NCI-H2196 (cell line): ENCODE data around the gene DNAJC15.
"Not testable (repeated sequence)": the region's sequence is repeated elsewhere in the genome, so short reads cannot be mapped to it uniquely, and the experiment has no call there.

ENCODE experiments used
- DNase-seq: peaks from one replicate; lab custom pipeline; 2025; ENCODE audit not compliant: unreplicated experiment; lab: John Stamatoyannopoulos, UW

The DNAJC15 gene

DNA sequence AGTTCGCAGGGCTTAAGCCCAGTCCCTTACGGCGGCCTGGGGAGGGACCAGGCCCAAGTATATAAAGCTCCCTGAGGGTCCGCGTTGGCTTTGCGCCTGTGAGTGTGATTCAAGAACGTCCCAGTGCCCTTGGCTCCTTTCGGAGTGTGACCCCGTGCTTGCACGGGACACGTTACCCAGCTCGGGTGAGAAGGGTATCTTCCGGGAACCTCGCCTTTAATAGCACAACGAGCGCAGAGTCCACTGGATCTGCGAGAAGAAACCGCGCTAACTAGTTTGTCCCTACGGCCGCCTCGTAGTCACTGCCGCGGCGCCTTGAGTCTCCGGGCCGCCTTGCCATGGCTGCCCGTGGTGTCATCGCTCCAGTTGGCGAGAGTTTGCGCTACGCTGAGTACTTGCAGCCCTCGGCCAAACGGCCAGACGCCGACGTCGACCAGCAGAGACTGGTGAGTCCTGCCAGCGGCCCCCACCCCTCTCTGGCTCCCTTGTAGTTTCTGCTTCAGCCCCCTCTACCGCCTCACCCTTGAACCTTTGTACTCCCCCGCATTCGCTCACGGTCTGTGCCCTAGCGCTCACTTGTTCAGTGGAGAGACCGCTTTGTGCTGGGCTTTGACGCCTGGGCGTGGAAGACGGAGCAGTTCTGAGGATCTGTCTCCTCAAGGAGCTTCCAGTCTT lies at the start of gene DNAJC15:
TSS of gene DNAJC15 (plus strand) at position 298 of the 675 bp plus-strand sequence. CDS start at position 339, 41 bp downstream.
- DNase-seq = no peak

DNA sequence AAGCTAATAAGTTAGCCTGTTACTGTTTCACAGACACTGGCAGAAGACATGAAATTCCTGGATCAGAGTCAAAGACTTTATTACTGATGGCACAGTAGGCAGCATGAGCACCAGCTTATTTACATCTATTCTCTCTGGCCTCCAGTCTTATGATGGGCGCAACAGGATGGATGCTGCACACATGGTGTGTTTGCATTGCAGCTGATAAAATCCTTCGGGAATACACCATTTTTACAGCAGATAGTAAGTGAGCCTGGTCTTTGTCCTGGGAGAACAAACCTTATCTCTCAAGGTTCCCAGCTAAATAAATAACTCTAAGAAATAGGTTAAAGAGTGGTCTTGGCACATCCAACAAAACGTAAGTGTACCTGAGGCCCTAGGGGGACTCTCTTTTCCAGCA lies 47.3 kb upstream of the DNAJC15 start:
- DNase-seq = no peak

DNA sequence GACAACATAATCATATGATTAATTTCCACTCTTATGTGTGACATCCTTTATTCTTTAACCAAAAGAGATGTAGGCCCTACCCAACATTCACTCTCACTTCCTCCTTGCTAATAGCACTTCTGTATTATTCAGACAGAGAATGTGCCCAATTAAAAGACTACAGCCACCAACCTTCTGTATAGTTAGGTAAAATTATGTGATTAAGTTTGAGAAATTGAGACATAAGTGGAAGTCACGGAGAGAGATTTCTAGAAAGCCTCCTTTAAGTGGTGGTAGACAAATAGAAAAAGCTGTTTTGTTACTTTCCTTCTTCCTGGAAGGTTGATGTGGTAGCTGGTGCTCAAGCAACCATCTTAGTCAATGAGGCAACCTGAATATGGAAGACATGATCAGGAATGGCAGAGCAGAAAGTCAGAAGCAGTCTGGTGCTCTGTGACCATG lies 46.1 kb upstream of the DNAJC15 start:
- DNase-seq = no peak

DNA sequence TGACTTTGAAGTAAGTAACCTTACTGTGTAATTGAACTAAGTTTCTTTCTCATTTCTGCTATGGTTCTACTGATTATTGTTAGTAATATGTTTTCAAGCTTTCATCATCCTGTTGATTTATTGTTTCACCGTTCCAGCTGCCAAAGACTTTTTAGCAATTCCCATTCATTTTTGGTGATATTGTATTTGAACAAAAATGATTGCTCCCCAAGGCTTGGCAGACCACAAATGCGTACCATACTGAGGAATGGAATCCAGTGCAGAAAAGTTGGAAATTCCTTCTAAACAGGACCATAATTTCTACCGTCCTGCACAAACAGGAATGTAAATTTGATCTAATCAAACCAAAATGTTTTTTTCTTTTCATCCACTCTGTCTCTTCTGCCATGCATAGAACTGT lies 42.1 kb upstream of the DNAJC15 start:
- no peak for DNase-seq

DNA sequence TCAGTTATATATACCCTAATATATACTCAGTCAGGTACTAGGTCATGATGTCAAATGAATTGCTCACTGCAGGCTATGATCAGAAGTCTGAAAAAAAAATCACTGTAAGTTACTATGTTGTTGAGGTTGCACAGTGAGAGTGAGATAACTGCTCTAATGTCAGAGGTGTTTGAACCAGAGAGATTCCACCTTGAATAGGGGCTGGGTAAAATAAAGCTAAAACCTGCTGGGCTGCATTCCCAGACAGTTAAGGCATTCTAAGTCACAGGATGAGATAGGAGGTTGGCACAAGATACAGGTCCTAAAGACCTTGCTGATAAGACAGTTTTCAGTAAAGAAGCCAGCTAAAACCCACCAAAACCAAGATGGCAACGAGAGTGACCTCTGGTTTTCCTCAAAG lies 41.5 kb upstream of the DNAJC15 start:
- no peak for DNase-seq

DNA sequence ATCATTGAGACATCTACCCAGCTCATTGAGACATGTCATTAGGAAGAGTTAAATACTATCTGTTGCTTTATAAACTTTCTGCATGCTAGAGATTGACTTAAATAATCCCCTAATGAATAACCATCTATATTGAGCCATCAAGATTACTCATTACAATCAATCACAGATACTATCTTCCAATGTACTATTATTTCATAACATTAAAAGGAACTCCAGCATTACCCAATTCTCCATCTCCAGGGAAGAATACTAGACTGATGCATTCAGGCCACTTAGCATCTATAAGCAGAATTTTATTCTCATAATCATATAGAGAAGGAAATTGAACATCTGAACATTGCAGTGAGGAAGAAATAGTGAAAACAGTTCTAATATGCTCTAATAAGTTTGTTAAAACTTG lies 39.4 kb upstream of the DNAJC15 start:
- DNase-seq = no peak

DNA sequence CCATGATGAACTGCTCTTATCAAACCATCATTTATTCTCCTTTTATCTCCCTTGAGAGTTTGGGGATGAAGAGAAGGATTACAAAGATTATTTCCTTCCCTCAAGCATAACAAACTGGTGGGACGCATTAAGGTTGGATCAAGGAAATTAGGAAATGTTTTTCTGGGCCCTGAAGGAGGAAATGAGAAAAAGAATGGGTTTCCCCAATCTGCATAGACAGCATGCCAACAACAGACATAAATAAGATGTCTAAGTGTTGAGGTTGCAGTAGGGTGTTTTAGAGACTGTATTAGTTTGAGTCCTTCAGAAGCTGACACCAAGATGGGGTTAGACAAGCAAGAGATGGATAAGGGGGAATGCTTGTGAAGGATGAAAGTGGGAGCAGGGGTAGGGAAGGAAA lies 38.7 kb upstream of the DNAJC15 start:
- DNase-seq = no peak

DNA sequence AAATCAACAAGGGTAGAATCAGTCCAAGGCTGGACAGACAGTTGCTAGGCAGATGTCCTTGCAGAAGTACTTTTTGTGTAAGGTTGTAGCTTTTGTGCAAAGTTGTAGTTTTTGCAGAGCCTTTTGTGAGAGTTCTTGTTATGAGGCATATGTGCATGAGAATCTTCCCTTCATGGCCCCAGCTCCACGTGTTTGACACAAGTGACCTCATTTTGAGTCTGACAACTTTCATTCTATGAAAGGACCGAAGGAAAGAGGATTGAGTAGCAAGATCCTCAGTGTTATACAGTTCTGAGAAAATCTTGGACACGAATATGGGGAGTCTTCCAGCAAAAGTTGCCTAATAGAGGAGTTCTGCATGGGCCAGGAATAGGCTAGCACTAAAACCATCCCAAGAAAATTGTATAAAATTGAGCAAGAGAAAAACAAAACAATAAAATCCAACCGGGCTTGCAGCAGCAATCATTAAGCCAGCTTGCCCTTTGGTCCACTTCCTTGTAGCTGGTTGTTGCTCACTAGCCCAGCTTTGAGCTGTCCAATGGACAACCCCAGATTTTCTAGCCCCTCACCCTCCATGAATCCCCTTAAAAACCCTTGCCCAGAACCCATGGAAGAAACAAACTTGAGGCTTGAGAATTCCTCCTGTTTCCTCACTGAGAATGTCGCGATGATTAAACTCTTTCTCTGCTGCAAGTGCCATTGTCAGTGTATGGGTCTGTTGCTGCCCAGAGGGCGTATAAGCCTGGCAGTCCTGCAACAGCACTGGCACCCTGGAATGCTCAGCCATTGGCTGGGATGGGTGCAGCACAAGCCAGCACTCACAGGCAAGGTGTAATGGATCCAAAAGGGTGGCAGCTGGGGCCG lies 37.8 kb upstream of the DNAJC15 start:
- DNase-seq = no peak

DNA sequence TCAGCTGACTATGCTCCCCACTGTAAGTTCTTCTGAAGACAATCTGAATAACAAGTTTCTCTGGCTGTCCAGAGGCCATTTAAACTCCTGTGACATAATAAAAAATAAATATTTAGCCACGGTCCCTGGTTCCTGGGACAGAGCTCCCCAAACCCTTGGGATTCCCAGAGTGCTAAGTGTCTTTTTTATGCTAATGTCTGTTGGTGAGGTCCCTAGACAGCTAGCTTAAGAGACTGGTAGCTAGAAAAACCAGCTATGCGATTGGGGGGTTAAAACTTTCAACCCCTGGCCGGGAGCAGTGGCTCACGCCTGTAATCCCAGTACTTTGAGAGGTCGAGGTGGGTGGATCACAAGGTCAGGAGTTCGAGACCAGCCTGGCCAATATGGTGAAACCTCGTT lies 37.2 kb upstream of the DNAJC15 start:
- no peak for DNase-seq

DNA sequence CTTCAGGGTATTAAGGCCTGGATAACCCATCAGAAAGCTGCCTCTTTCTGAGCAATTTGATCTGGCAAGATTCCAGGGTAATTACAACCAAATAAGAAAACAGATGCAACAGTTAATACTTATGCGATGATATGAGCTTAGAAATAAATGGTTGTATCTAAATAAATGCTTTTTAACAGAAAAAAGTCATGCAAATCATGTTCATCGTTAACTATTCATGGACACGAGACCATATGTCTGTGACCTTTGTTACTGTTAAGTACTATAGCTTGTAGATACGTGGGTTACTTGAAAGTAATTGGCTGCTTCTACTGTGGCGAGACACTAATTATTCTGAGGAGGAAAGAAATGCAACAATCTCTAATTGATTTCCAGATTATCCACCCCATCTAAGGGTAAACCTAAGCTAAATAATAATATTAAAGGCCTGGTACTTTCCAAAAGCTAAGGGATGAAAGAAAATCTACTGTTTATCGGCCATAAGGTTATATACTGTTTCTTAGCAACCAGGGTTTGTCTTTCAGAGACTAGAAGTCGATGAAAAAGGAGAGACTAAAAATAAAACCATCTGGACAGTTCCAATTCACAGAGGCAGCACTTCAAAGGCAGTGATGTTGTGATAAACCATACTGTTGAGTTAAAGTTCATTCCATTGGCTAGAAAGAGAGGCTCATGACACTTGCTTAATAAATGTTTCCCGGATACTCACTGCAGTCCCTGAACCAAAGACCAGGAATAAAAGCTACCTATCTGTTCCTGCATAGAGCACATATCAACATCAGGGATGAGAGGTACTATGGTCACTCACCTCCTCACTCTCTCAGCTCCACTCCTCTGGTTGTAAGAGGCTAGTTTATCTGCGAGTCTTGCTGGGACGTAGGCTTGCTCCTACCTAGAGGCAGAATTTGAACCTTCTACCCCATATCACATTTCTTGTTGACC lies 32.8 kb upstream of the DNAJC15 start:
- no peak for DNase-seq

DNA sequence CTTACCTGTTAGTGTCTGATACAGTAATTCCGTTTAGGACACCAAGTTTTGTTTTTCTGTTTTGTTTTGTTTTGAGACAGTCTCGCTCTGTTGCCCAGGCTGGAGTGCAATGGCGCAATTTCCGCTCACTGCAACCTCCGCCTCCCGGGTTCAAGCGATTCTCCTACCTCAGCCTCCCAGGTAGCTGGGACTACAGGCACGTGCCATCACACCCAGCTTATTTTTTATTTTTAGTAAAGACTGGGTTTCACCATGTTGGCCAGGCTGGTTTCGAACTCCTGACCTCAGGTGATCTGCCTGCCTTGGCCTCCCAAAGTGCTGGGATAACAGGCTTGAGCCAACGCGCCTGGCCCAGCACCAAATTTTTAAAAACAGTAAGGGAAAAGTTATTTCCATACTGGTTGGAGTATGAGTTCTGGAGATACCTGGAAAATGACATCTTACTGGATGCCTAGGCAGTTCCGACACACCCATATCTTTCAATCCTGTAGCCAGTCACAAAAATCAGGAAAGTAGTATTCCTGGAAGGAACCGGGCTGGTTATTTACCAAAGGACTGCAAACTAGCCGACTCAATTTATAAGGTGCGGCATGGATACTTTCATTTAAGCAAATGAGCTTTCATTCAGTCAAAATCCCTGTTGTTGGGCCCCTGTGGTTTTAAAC lies 32.0 kb upstream of the DNAJC15 start:
- DNase-seq = not testable (repeated sequence)

DNA sequence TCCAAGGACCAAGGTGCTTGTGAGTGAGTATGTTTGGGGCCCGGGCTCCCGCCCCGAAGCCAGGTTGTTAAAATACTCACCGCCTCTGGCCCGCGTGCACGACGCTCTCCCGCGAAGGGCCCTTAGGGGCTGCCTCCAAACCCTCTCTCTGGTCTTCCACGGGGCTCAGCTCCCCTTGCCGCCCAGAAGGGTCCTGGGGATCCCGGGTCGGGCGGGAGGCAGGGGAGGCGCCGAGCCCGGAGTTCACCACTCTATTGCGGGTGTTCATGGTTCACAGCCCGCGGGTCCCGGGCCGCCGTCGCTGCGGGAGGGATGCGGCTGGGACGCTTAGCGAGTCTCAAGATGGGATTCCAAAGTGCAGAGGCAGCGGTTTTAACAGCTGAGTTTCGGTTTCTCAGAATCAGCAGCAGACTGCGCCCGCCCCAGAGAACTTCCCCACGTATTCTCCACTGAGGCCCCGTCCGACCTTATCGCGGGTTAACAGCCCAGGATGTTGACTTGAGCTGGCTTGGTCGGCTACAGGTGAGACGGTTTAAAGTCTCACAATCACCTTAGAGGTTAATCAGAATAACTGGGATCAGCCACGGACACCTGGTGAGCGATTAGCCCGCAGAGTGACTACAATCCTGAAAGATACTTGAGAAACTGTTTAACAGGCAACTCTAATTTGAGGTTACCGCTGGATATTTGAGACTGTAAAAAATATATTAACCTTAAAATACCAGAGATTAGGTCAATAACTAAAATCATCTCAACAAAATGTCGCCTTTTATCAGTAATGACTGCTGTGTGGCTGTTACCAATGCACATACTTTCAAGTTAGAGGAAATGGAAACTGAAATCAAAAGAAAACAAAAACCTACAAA lies 31.3 kb upstream of the DNAJC15 start, which contains the start of gene EPSTI1:
TSS of gene EPSTI1 (minus strand) at position 344 of the 866 bp plus-strand sequence. CDS start at position 268, 76 bp downstream.
- no peak for DNase-seq

DNA sequence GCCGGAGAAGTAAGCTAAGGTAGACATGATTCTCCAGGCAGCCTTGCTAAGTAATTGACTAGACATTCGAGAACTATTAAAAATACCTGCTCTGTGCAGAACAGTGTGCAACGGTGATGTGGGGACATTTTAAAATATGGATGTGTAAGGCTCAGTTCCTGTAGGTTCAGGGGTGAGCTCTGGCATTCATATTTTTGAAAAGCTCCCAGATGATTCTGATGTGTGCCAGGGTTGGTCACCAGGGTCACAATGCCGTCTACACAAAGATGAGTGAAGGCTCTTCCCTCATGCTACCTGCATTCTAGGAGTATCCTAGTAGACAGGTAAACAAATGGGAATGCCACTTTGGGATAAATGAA lies 30.6 kb upstream of the DNAJC15 start:
- DNase-seq = no peak

DNA sequence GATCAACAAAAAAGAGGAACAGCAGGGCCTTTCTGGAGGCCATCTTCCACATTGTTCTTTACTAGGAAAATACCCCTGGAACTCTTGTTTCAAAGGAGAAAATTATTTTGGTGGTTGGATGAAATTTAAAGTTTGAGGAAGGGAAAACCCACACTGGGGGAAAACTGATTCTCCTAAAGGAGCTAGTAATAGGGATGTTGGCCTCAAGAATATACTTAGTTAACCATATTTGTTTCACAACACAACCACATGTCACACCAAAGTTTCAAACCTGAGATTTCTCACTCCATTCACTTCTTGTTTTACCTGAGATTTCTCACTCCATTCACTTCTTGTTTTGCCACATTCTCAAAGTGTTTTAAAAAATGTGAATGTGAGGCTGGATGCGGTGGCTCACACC lies 28.5 kb upstream of the DNAJC15 start:
- DNase-seq = no peak

DNA sequence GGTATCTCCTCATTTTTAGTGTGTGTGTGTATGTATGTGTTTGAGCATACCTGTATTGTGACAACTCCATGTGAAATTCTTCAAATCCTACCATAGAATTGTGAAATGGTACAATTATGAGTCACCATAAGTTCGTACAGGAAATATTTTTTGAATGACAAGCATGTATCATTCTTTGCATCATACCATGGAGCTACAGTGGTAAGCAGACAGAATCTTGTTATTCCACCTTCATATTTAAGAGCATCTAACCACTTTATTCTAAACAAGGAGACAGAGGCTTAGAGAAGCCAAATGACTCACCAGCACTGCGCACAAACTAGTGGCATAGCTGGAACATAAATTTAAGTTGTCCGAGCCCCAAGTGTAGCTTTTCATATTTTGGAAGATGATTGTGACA lies 26.8 kb upstream of the DNAJC15 start:
- no peak for DNase-seq

DNA sequence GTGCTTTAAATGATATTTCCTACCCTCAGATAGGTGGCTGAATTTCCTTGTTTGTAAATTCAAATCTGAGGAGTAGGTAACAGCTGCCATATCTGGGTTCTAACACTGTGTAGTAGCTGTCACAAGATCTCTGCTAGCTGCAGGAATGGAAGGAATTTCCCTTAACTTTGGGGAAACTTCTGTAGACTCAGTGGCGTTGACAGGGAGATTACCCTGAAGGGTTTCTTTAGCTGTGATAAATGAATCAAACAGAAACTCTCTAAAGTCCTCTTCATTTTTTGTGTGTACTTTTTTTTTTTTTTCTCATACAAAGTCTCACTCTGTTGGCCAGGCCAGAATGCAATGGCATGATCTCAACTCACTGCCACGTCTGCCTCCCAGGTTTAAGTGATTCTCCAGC lies 26.0 kb upstream of the DNAJC15 start:
- DNase-seq = no peak

DNA sequence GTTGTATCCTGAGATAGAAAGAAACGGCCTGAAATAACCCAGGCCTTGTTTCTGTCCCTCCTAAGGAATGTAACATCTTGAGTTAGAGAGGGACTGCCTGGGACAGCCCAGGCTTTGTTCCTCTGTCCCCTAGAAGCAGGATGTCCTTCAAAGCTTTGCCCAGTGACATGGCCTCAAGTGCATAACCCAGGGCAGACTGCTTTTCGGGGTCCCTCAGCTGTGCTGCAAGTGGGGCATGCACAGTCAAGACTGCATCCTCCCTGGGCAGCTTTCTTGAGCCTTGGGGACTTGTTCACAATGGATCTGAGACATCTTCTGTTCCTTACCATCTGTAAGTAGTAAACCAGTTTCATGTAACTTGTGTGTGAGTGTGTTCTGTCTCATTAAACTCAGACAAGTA lies 23.9 kb upstream of the DNAJC15 start:
- DNase-seq = no peak

DNA sequence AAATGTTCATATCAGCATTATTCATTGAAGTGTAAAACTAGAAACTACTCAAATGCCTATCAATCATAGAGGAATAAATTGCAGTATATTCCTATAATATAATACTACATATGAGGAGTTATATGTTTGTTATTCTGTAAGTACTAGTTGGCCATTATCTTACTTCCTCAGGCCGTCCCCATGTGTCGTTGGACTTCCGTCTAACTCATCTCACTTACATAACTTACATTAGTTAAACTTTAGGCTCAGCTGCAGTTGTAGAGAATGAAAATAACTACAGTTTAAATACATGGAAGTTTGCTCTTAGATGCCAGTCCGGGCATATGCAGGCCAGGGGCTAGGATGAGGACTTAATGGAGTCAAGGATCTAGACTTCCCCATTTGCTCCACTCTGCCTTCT lies 22.7 kb upstream of the DNAJC15 start:
- DNase-seq = no peak

DNA sequence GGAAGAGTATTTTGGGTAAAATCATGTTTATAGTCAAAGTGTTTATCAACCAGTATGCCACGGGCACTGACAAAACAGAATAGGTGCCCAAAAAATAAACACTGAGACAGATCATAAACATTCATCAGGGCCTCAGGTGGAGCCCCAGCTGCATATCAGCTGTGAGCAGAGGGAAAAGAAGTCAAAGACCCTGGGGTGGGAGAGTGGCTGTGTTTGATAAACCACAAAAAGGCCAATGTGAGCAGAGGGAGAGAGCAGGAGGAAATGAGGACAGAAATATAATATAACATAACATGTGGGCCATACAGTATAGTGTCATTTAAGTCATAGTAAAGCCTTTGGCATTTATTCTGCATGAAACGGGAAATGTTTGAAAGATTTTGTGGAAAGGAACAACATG lies 21.4 kb upstream of the DNAJC15 start:
- DNase-seq = no peak

DNA sequence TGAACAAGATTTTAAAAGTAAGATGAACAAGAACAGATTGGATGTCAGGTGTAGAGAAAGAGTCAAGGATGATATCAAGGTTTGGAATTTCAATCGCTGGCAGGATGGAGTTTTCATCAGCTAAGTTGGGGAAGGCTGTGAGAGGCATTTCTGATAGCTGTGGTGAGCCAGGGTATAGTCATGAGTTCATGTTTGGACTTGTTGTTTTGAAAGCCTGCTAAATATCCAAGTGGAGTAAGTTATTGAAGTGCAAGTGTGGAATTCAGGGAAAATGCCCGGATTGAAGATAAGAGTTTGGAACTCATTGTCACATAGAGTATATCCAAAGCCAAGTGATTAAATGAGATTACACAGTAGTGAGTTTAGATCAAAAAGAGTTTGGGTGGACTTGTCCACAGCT lies 20.4 kb upstream of the DNAJC15 start:
- DNase-seq = no peak
